Upper lobe of left lung (tissue), 4 donors: ENCODE results near the gene SPOCK1.

Experiments
- CTCF ChIP-seq, 6 experiments: fragments of 450-650 bp in 4 of 6; fragments of 200-600 bp in 2 of 6; sonication (generic) in 2 of 6; IDR thresholded peaks; one replicate each; pipeline ENCODE4 v1.5.1; 2016 to 2019; ENCODE audit warnings: antibody characterized with exemption in 6 of 6
- POLR2A ChIP-seq, 4 donors: fragments of 450-650 bp; IDR thresholded peaks; one replicate each; pipeline ENCODE4 v1.5.1; 2016 to 2017; ENCODE audit warnings: antibody characterized with exemption in 4 of 4, mild to moderate bottlenecking in 2 of 4

DNA sequence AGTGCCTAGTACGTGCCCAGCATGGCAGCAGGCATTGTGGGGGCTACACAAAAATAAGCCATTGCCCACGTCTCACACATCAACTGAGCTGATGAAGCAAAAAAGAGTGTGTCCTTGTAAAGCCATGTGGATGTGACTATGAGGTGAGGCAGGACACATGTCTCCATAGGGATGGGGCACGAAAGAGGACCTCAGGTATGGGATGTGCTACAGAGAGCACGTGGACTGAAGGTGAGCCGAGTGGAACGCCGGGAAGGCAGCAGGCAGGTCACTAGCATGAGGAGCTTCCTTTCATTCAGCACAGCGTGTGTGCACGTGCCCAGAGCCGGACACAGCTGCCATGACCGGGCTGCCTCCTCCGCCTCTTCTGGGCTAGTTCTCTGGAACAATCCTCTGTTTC is 429.8 kb downstream of the SPOCK1 start:
- no peak for TF ChIP-seq POLR2A (IDR thresholded peaks at IDR 0.05)
- no peak for TF ChIP-seq CTCF (IDR thresholded peaks at IDR 0.05)
